ENCODE results near the gene TMA7.
A peak's percentile ranks its signal among the peaks of the same experiment; 100 is the strongest.
"Not testable (repeated sequence)": the region's sequence is repeated elsewhere in the genome, so short reads cannot be mapped to it uniquely, and the experiment has no call there.

Gene TMA7

GRCh38 chr3:48437812-48438211 lies 2.2 kb upstream of the TMA7 start:
- no peak for DNase-seq

DNA sequence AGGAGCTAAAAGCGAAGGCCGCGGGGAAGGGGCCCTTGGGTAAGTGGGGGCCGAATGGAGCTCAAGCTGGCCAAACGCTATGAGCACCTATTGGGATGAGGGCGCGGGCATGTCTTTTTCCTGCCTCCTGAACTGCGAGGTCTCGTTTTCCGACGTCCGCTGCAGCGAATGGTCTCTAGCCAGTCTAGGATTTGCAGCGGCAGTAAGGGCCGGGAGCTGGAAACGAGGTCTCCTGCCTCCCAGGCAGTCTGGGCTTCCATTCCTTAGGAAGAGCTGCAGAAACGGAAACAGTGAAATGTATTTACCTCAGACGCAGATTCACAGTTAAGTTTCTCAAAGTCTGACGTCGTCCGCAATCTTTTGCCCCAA lies 517 bp downstream of the TMA7 start:
- peak; percentile 13 for DNase-seq

DNA sequence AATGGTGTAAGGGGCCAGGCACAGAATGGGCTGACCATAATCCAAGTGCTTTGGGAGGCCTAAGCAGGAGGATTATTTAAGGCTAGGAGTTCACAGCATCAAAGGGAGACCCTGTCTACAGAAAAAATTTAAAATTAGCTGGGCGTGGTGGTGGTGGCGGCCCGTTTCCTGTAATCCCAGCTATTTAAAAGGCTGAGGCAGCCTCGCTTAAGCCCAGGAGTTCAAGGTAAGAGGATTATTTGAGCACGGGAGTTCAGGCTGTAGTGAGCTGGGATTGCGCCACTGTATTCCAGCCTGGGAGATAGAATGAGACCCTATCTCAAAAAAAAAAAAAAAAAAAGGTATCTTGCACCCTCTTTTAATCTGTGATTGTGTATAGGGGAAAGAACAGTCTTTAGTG lies 1.9 kb downstream of the TMA7 start:
- no peak for DNase-seq

GRCh38 chr3:48445277-48445882 lies 5.3 kb downstream of the TMA7 start:
- DNase-seq = no peak

GRCh38 chr3:48446043-48446424 lies 6.0 kb downstream of the TMA7 start:
- no peak for DNase-seq

GRCh38 chr3:48446425-48447193 lies 6.6 kb downstream of the TMA7 start, which contains the start of gene ATRIP:
ATRIP (plus strand) TSS chr3:48446737; CDS start chr3:48446846, 109 bp downstream.
- peak; percentile 85 for DNase-seq

- no peak for DNase-seq
Observed at GRCh38 chr3:48451270-48451669, 11.2 kb downstream of the TMA7 start.

DNA sequence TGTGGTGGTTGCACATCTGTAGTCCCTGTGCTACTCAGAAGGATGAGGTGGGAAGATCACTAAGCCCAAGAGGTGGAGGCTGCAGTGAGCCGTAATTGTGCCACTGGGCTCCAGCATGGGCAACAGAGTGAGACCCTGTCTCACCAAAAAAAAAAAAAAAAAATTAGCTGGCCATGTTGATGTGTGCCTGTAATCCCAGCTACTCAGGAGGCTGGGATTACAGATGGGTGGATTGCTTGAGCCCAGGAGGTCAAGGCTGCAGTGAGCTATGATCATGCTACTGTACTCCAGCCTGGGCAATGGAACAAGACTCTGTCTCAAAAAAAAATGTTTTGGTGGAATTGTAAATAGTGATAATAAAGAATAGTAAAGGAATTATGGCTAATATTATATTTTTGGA lies 16.4 kb downstream of the TMA7 start:
- no peak for DNase-seq

- DNase-seq = no peak
Observed at GRCh38 chr3:48459331-48459730, 19.3 kb downstream of the TMA7 start.

GRCh38 chr3:48459773-48460516 lies 19.9 kb downstream of the TMA7 start:
- no peak for DNase-seq

DNA sequence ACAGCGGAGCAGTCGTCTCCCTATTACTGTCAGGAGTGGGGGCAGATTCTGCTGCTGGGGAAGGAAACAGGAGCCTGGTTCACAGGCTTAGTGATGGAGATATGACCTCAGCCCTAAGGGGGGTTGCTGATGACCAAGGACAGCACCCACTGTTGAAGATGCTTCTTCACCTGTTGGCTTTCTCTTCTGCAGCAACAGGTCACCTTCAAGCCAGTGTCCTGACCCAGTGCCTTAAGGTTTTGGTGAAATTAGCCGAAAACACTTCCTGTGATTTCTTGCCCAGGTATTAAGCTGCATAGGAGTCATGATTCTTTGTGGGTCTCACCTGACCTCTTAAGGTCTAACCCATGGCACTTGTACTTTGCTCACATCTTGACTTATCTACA lies 20.5 kb downstream of the TMA7 start:
- DNase-seq = no peak

DNA sequence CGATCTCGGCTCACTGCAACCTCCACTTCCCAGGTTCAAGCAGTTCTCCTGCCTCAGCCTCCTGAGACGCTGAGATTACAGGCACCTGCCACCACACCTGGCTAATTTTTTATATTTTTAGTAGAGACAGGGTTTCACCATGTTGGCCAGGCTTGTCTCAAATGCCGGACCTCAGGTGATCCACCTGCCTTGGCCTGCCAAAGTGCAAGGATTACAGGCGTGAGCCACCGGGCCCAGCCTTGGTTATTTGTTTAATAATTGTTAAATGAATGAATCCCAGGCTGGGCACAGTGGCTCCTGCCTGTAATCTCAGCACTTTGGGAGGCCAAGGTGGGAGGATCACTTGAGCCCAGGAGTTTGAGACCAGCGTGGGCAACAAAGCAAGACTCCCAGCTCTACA lies 21.7 kb downstream of the TMA7 start:
- not testable (repeated sequence) for DNase-seq

GRCh38 chr3:48463703-48464102 lies 23.6 kb downstream of the TMA7 start:
- no peak for DNase-seq

DNA sequence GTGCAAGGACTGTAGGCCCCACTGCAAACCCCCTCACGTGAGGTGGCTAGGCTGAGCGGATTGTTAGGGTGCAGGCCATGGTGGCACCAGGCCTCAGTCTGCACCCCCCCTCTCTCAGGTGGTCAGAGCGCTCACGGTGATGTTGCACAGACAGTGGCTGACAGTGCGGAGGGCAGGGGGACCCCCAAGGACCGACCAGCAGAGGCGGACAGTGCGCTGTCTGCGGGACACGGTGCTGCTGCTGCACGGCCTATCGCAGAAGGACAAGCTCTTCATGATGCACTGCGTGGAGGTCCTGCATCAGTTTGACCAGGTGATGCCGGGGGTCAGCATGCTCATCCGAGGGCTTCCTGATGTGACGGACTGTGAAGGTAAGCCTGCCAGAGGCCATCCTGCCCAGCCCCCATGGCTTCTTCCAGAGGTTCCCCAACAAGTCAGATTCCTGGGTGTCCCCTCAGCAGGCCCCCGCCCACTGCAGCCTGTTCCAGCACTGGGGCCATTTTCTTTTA lies 24.7 kb downstream of the TMA7 start:
- no peak for DNase-seq

DNA sequence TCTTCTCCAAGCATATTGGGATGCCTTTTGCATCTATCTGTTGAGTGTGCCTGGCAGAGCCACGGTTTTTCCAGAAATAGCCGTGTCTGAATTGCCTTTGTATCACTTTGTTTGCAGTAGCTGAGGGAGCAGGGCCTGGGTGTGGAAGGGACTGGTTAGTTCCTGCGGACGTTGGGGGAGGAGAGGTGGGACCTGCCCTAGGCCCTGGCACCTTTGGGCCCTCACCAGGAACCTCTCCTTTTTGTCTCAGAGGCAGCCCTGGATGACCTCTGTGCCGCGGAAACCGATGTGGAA lies 25.1 kb downstream of the TMA7 start:
- DNase-seq = no peak

GRCh38 chr3:48465531-48466378 lies 25.7 kb downstream of the TMA7 start:
- peak; percentile 100 for DNase-seq

DNA sequence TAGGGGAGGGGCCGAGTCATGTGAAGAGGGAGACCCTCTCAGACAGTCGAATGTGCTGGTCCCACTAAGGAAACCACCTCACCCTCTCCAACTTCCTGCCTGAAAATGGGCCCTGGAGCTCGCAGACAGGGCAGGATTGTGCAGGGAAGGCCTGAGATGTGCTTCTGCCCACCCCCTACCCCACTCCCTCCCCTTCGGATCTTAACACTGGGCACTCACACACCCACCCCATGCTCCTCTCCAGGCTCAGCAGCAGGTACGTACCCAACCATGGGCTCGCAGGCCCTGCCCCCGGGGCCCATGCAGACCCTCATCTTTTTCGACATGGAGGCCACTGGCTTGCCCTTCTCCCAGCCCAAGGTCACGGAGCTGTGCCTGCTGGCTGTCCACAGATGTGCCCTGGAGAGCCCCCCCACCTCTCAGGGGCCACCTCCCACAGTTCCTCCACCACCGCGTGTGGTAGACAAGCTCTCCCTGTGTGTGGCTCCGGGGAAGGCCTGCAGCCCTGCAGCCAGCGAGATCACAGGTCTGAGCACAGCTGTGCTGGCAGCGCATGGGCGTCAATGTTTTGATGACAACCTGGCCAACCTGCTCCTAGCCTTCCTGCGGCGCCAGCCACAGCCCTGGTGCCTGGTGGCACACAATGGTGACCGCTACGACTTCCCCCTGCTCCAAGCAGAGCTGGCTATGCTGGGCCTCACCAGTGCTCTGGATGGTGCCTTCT lies 26.5 kb downstream of the TMA7 start:
- DNase-seq = no peak

- no peak for DNase-seq
Observed at GRCh38 chr3:48467110-48467454, 27.0 kb downstream of the TMA7 start.

- DNase-seq = no peak
Observed at GRCh38 chr3:48467473-48468267, 27.6 kb downstream of the TMA7 start.

DNA sequence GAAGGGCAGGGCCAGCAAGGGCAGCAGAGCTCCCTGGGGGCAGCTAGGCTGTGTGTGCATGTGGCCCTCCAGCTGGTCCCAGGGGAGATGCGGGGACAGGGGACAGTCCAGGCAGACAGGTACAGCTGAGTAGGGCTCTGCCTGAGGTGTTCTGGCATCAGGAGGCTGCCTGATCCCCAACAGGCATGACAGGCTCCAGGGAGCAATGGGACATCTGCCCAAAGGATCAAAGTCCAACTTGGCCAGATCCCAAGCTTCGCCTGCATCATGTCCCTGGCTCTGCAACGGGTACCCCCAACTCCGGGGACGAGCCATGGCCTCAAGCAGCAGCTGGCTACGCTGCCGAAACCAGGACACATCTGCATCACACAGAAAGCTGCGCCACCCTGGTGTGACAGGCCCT lies 28.3 kb downstream of the TMA7 start:
- no peak for DNase-seq
